ENCODE results near the gene HOXC9.

HOXC9 gene

DNA sequence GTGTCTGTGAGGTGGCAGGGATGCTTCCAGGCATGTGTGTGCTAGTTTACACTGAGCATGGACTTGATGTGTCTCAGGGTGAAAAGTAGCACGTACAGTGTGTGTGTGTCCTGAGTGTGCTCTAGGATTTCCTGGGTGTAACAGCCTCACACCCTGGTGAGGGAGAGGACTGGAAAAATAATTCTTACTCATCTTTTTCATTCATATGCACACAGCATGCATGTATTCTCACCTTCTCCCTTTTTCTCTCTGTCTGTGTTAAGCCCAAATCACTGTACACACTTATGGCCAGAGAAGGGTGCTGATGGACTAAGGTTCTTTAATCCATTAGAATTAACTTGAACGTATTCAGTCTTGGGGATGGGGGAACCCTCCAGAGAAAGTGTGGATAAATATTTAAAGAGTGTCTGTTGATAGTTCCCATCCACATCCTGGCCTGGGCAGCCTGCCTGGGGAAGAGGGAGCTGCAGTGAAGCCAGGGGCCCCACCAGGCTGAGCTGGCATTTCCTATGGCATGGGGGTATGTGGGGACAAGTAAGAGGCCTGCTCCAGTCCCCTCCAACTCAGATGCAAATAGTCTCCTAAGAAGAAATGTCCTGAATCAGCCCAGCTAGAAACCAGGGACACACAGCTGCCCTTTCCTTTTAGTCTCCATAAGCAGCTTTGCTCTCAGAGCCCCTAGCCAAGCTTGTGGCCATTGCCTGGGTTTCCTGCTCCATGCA is 7.7 kb downstream of the HOXC9 start:
- TF ChIP-seq, protein P1, sequence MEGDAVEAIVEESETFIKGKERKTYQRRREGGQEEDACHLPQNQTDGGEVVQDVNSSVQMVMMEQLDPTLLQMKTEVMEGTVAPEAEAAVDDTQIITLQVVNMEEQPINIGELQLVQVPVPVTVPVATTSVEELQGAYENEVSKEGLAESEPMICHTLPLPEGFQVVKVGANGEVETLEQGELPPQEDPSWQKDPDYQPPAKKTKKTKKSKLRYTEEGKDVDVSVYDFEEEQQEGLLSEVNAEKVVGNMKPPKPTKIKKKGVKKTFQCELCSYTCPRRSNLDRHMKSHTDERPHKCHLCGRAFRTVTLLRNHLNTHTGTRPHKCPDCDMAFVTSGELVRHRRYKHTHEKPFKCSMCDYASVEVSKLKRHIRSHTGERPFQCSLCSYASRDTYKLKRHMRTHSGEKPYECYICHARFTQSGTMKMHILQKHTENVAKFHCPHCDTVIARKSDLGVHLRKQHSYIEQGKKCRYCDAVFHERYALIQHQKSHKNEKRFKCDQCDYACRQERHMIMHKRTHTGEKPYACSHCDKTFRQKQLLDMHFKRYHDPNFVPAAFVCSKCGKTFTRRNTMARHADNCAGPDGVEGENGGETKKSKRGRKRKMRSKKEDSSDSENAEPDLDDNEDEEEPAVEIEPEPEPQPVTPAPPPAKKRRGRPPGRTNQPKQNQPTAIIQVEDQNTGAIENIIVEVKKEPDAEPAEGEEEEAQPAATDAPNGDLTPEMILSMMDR (IDR thresholded peaks at IDR 0.05; ENCODE audit: control extremely low read depth, extremely low read depth, low read depth, missing control alignments): no peak
- ChIA-PET CTCF (interaction anchor here (1.1 to 7.2 kb wide), 9 partner anchors 9 to 372 kb away, joined by 4 to 139 read pairs (median 61); partner anchors contain the start of genes HOXC10, HOXC5, HOXC6 and SMUG1), POLR2A (no interaction called here)
- no peak for DNase-seq (ENCODE audit: extremely low spot score)

DNA sequence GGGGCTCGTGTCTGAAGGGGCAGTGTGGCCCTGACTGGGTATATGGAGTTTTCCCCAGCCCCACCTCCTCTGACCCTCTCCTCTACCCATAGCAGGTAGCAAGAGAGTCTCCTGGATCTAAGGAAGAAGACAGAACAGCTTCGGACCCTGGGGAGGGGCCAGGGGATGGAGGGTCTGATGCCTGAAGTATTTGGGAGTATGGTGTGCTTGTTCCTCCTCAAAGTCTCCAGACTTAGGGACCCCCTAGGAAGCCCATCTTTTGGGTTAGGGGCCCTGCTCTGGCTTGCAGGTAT is 8.2 kb downstream of the HOXC9 start:
- TF ChIP-seq, protein P1 (IDR thresholded peaks at IDR 0.05; ENCODE audit: control extremely low read depth, extremely low read depth, low read depth, missing control alignments): no peak
- POLR2A ChIA-PET: no interaction called here
- CTCF ChIA-PET: interaction anchor here (1.0 to 7.2 kb wide), 8 partner anchors 13 to 371 kb away, joined by 3 to 139 read pairs (median 78); partner anchors contain the start of genes HOXC10, HOXC5, HOXC6 and SMUG1
- no peak for DNase-seq (ENCODE audit: extremely low spot score)

GRCh38 chr12:54009171-54010052 is 9.5 kb downstream of the HOXC9 start:
- POLR2A ChIA-PET: interaction anchor here (0.7 kb wide), 2 partner anchors 177 to 184 kb away, joined by 8 to 9 read pairs; no protein-coding TSS in a partner anchor

DNA sequence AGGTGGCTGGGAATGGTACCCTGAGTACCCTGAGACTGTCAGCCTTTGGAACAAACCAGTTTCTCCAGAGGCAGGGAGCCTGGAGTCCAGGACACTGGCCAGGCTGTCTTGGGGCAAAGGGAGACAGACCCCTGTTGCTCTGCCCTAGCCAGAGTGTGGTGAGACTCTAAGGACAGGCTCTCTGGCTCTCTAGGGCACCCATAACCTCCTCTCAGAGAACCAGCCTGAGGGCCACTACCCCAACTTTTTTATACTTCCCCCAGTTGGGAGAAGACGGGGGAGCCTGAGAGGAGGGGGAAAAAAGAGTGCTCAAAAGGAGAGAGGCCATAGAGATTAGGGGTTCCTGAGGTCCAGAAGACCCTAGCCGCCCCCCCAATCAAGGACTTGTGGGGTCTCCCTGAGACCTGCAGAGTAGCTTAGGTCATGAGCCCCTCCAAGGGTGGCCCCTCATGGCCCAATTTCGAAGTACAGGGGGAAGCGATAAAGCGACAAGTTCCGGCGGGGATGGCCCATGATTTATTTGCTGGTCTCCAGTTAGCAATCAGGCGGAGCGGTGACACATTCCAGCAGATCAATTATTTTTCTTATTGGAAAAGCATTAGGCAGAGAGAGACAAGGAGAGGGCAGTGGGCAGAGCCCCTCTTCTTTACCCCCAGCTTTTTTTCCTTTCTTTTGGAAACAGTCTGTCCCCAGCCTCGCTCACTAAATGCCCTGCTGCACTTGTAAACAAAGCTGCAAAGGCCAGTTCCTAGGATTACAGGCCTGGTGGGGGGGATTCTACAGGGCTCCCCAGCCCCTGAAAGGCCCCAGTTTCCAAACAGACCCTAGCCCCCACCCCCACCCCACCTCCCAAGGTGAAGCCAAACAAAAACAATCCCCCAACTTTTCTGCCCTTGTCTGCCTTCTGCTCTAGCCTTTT is 10.4 kb downstream of the HOXC9 start:
- CTCF ChIA-PET: interaction anchor here (1.0 to 7.2 kb wide), 6 partner anchors 12 to 198 kb away, joined by 4 to 139 read pairs (median 56); partner anchors contain the start of genes HOXC10, HOXC5 and SMUG1
- POLR2A ChIA-PET: no interaction called here
- TF ChIP-seq, protein P1 (IDR thresholded peaks at IDR 0.05; ENCODE audit: control extremely low read depth, extremely low read depth, low read depth, missing control alignments): no peak
- no peak for DNase-seq (ENCODE audit: extremely low spot score)

More at GRCh38 chr12:54009171-54010052, 9.5 kb downstream of the HOXC9 start:
- TF ChIP-seq, protein P1 (IDR thresholded peaks at IDR 0.05; ENCODE audit: control extremely low read depth, extremely low read depth, low read depth, missing control alignments): no peak
- CTCF ChIA-PET: interaction anchor here (1.0 to 7.2 kb wide), 9 partner anchors 13 to 370 kb away, joined by 3 to 139 read pairs (median 61); partner anchors contain the start of genes HOXC10, HOXC5, HOXC6 and SMUG1
- DNase-seq (ENCODE audit: extremely low spot score): no peak

- CTCF ChIA-PET: interaction anchor here (1.0 to 6.4 kb wide), 3 partner anchors 22 to 197 kb away, joined by 4 to 103 read pairs (median 6); partner anchors contain the start of gene HOXC5
- POLR2A ChIA-PET: no interaction called here
Measured at GRCh38 chr12:54010972-54011664, 11.2 kb downstream of the HOXC9 start.

More at GRCh38 chr12:54010972-54011664, 11.2 kb downstream of the HOXC9 start:
- TF ChIP-seq, protein P1 (IDR thresholded peaks at IDR 0.05; ENCODE audit: control extremely low read depth, extremely low read depth, low read depth, missing control alignments): no peak
- no peak for DNase-seq (ENCODE audit: extremely low spot score)

All from GM10248 (cell line).